HG03280 (cell line): Measurements from ENCODE around the gene PAPSS2.
"Not testable (repeated sequence)": the region's sequence is repeated elsewhere in the genome, so short reads cannot be mapped to it uniquely, and the experiment has no call there.

Experiments
- ATAC-seq: cut with Tn5 transposase; IDR thresholded peaks from one replicate; pipeline ENCODE4 v1.9.1; 2021; ENCODE audit warnings: mild to moderate bottlenecking, moderate library complexity; ENCODE audit not compliant: unreplicated experiment

Gene PAPSS2

GRCh38 chr10:87702260-87702972 lies 42.7 kb downstream of the PAPSS2 start:
- no peak for ATAC-seq

DNA sequence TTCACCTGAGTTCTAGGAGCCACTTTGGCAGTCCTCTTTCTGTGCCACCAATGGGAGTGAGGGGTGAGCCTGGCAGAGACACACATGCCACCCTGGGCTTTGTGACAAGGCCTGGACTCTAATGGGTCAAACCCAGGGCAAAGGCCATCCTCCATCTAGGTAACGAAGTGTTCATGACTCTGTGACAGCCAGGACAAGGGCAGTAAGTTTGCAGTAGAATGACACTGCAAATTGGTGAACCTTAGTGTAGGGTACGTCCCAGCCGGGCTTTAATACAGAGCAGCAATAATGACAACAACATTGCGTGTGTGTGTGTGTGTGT lies 43.3 kb downstream of the PAPSS2 start:
- ATAC-seq, result no peak

- no peak for ATAC-seq
Observed at GRCh38 chr10:87703771-87704170, 44.1 kb downstream of the PAPSS2 start.

DNA sequence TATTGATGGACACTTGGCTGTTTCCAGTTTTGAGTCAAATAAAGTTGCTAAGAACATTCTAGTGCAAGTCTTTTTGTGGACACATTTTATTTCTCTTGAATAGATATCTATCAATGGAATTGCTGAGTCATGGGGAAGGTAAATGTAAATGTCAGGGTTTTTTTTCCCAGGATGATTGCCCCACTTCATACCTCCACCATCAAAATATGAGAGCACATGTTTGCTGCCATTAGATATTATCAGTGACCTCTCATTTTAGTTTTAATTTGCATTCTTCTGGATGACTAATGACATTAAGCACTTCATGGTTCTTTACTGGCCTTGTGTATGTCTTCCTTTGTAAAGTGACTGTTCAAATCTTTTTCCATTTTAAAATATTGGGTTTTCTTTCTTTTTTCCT lies 45.7 kb downstream of the PAPSS2 start:
- ATAC-seq, result no peak

DNA sequence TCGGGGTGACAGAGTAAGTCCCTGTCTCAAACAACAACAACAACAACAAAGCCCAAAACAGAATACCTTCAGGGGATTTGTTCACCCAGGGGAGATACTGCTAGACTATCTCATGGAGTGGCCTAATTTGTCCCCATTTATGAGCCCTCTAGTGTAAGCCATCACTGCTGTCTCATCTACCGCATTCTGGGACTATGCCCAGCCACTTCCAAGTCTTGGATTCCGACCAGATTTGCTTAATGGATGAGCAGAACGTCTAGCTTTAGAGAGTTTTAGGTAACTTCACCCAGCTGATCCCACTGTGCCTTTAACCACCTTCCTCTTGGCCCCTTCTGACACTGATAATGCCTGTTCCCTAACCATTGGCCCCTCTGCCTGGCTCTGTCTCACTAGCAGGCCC lies 47.1 kb downstream of the PAPSS2 start:
- ATAC-seq, result no peak

DNA sequence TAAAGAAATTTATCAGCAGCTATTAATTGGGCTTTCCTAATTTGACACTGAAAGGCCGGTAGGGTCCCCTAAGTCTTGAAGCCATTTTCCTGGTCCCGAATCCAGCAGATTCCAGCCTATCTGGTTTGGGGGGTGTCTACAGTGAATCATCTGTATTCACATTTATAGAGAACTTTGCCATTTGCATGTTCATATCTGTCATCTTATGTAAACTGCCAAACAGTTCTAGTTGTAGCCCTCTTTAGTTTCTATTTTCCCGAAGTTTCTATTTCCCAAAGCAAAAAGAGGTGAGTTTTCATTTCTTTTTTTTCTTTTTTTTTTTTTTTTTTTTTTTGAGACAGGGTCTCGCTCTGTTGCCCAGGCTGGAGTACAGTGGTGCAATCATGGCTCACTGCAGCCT lies 47.6 kb downstream of the PAPSS2 start:
- ATAC-seq, result no peak

GRCh38 chr10:87712913-87713616 lies 53.4 kb downstream of the PAPSS2 start:
- ATAC-seq, result no peak

DNA sequence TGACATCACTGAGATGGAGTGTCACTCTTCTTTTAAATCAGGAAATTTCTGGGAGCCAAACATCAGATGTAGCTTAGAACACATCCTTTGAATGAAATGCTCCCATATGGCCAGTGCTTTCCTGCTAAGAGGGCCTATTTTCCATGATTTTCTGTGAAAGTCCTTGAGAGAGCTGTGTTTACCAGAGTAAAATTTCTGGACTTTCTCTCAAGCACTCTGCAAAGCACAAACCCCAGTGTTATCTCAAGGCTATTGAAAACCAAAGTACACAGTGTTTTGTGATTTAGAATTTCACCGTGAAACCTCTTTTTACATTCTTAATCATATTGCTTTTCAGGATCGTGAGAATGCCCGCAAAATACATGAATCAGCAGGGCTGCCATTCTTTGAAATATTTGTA lies 54.0 kb downstream of the PAPSS2 start:
- ATAC-seq, result no peak

DNA sequence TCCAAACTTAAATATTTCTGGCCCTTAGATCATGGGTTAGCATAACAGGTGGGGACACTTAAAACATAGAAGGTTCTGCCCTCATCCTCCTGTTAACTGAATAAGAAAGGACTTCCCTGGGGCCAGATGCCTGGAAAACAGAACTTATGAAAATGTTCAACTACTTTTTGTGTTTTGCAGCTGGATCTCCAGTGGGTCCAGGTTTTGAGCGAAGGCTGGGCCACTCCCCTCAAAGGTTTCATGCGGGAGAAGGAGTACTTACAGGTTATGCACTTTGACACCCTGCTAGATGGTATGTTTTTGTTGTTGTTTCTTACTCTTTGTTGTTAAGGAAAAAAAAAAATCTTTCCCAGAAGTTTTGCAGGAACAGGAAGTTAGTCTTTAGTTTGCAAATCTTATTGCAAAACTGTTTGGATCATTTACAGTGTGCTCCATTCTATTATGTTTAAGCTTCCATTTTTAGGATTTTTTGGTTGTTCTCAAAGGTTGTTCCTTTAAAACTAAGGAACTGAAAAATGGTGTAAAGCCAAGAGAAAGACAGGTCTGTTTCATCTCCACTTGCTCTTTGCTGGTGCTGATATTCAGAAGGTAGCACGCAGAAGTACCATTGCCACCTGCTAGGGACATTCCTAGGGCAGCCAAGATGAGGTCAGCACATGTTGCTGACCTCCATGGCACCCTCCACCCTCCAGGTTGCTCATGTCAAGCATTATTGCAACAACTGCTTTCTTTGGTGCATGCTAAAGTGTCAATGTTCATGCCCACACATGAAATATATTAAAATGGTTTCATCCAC lies 56.1 kb downstream of the PAPSS2 start:
- no peak for ATAC-seq

GRCh38 chr10:87716348-87716670 lies 56.6 kb downstream of the PAPSS2 start:
- no peak for ATAC-seq

DNA sequence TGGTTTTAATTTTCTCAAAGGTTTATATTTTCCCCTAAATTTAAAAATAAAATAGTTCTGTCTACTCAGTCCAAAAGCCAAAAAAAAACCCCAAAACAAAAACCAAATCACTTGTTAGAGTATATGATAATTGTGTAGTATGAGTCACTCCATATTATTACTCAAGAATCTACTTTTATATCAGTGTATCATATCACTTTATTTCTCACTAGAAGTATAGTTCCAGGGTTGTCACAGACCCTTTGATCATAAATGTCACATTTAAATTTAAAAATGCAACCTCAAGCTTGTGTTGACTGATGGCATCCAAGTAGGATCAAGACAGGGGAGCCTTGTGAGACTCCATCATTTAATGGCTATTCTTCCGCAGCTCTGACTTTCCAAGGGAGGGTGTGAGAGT lies 61.0 kb downstream of the PAPSS2 start:
- ATAC-seq, result no peak

- ATAC-seq, result no peak
Observed at GRCh38 chr10:87721781-87722180, 62.1 kb downstream of the PAPSS2 start.

- ATAC-seq, result no peak
Observed at GRCh38 chr10:87722716-87723115, 63.0 kb downstream of the PAPSS2 start.

- no peak for ATAC-seq
Observed at GRCh38 chr10:87723500-87723899, 63.8 kb downstream of the PAPSS2 start.

DNA sequence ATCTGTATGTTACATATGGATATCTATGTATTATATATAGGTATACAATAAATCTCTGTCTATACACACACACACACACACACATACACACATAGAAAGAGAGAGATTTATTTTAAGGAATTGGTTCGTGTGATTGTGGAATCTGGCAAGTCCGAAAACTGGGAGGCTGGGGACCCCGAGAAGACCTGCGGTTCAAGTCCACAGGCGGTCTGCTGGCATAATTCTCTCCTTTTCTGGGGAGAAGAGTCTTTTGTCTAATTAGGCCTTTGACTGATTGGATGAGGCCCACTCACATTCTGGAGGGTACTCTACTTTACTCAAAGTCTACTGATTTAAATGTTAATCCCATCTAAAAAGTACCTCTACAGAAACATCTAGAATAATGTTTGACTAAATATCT lies 65.1 kb downstream of the PAPSS2 start:
- no peak for ATAC-seq

- no peak for ATAC-seq
Observed at GRCh38 chr10:87729940-87730339, 70.3 kb downstream of the PAPSS2 start.

- ATAC-seq, result no peak
Observed at GRCh38 chr10:87733081-87733480, 73.4 kb downstream of the PAPSS2 start.

- ATAC-seq, result peak; percentile 54
Observed at GRCh38 chr10:87734987-87735827, 75.5 kb downstream of the PAPSS2 start.

GRCh38 chr10:87738253-87738652 lies 78.6 kb downstream of the PAPSS2 start:
- ATAC-seq, result not testable (repeated sequence)

- no peak for ATAC-seq
Observed at GRCh38 chr10:87739703-87740102, 80.0 kb downstream of the PAPSS2 start.

DNA sequence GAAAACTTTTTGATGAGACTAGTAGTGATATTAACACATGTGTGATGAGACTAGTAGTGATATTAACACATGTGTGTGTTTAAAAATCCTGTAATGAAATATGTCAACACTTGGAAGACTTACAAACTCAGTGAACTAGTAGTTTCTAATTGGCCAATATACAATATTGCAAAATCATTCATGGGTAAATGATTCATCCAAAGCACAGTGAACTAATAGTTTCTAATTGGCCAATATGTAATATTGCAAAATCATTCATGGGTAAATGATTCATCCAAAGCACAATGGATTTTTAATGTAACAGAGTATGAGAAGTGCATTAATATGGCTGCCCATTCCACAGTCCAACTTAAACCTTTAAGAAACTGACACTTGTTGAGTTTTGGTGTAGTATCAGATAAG lies 80.6 kb downstream of the PAPSS2 start:
- no peak for ATAC-seq
